ENCODE results near the gene CAMKK1.

- TF ChIP-seq YY1 (IDR thresholded peaks at IDR 0.05; ENCODE audit: insufficient read depth, insufficient read length): no peak
- no peak for TF ChIP-seq ZNF274 (IDR thresholded peaks at IDR 0.05; ENCODE audit: low read depth, low read length)
Measured at GRCh38 chr17:3865176-3865575, 27.7 kb downstream of the CAMKK1 start.

All from NT2/D1 (cell line).